Measurements from ENCODE around the gene SLAMF7. TPM values are rescaled to one million over a fixed set of nuclear protein-coding genes. Genes with fewer than 3 reads are reported as not detected.
"Not testable (repeated sequence)": the region's sequence is repeated elsewhere in the genome, so short reads cannot be mapped to it uniquely, and the experiment has no call there.

The SLAMF7 gene
- total and polyA plus RNA-seq, 2 of the 8 experiments (the other 6 are each of a cell fraction or from before 2014, with no cell fraction given), result not detected

- H3K18ac ChIP-seq (ENCODE audit: extremely low read depth, low read length); H3K14ac ChIP-seq (ENCODE audit: insufficient read length); H3K36me3 ChIP-seq (ENCODE audit: control insufficient read depth in 2 of 4, insufficient read depth in 4 of 4, low read length in 3 of 4); H3K4me2 ChIP-seq (ENCODE audit: insufficient read depth in 1 of 2, low read depth in 2 of 2, low read length in 2 of 2); H3K9me3 ChIP-seq (ENCODE audit: insufficient read depth in 2 of 2, low read depth in 1 of 2, low read length in 1 of 2); H3K27ac ChIP-seq (ENCODE audit: low read depth, low read length); DNase-seq (ENCODE audit: low read depth in 1 of 2, low spot score in 2 of 2); H3K79me2 ChIP-seq (ENCODE audit: control insufficient read depth in 1 of 2, insufficient read depth in 2 of 2, low read length in 2 of 2); H3K9ac ChIP-seq (replicated peaks in 1 of 4; ENCODE audit: extremely low read depth in 1 of 4, low read depth in 3 of 4, low read length in 3 of 4); H2AK5ac ChIP-seq (ENCODE audit: low read depth, low read length); H3K23ac ChIP-seq (ENCODE audit: insufficient read length); H3K4me3 ChIP-seq (ENCODE audit: extremely low read depth in 1 of 4, insufficient read depth in 2 of 4, low read depth in 3 of 4, low read length in 4 of 4); H2BK20ac ChIP-seq (ENCODE audit: low read length); H3K79me1 ChIP-seq (ENCODE audit: low read depth, low read length); H4K5ac ChIP-seq (ENCODE audit: insufficient read length, low read depth, low read length); POLR2A ChIA-PET (ENCODE audit: partially characterized antibody); H3K27me3 ChIP-seq (replicated peaks in 1 of 4; ENCODE audit: control insufficient read depth in 3 of 4, extremely low read depth in 1 of 4, insufficient read depth in 3 of 4, low read length in 3 of 4); H4K20me1 ChIP-seq (replicated peaks in 1 of 2; ENCODE audit: control insufficient read depth in 1 of 2, insufficient read depth in 2 of 2, low read length in 2 of 2); H2BK15ac ChIP-seq (ENCODE audit: low read length); H3K56ac ChIP-seq (replicated peaks; ENCODE audit: insufficient read length, low read depth, low read length); H3K4me1 ChIP-seq (replicated peaks in 1 of 4; ENCODE audit: control insufficient read depth in 3 of 4, insufficient read depth in 4 of 4, low read length in 3 of 4); H2BK5ac ChIP-seq (ENCODE audit: low read depth, low read length); H2BK12ac ChIP-seq (ENCODE audit: low read depth, low read length); H4K8ac ChIP-seq (ENCODE audit: extremely low read depth, insufficient read depth, low read length); H3K23me2 ChIP-seq (ENCODE audit: low read depth, low read length); H3K4ac ChIP-seq (replicated peaks; ENCODE audit: insufficient read length, low read depth, low read length); H4K91ac ChIP-seq (replicated peaks; ENCODE audit: insufficient read length, low read length); H2BK120ac ChIP-seq (replicated peaks; ENCODE audit: low read depth, low read length): not testable (repeated sequence)
- CTCF ChIA-PET (ENCODE audit: partially characterized antibody), result interaction anchor here (1.3 to 3.9 kb wide), 6 partner anchors 33 to 104 kb away, joined by 3 to 18 read pairs (median 6); no protein-coding TSS in a partner anchor
- 0 out of 2 replicates have a peak overlapping the region, but pooled peaks have one; percentile 41 for H2AFZ ChIP-seq (ENCODE audit: low read length)
- 87% methylated on average over 5 of the region's 5 CpGs; no CpG with 5 or more reads in 1 of the 2 experiments for WGBS, 2 experiments (ENCODE audit: extremely low coverage in 1 of 2, insufficient coverage in 1 of 2, insufficient read length in 1 of 2, insufficient replicate concordance in 2 of 2, low coverage in 1 of 2, low lambda C conversion rate in 2 of 2, missing lambda C conversion rate in 1 of 2)
- peak; percentile 71 for FAIRE-seq
Observed at GRCh38 chr1:160714034-160714648, 24.9 kb upstream of the SLAMF7 start.

Data from H1 (cell line).